Skeletal muscle satellite cell (primary cell): ENCODE data around the gene HSD3B7.

Source experiments
- H3K27me3 ChIP-seq: 2 replicates; pipeline ENCODE4 v1.7.0; 2013; ENCODE audit warnings: low read length; ENCODE audit not compliant: control insufficient read depth, insufficient read depth
- H3K36me3 ChIP-seq: 2 replicates; pipeline ENCODE4 v1.7.0; 2013; ENCODE audit warnings: mild to moderate bottlenecking, control low read depth, low read length; ENCODE audit not compliant: insufficient read depth
- H3K4me1 ChIP-seq: 2 replicates; pipeline ENCODE4 v1.7.0; 2013; ENCODE audit warnings: low read length; ENCODE audit not compliant: control insufficient read depth, insufficient read depth
- H3K4me2 ChIP-seq: 2 replicates; pipeline ENCODE4 v1.7.0; 2013; ENCODE audit warnings: mild to moderate bottlenecking, low read length
- H3K4me3 ChIP-seq: 2 replicates; pipeline ENCODE4 v1.7.0; 2013; ENCODE audit warnings: low read length
- H3K9ac ChIP-seq: 2 replicates; pipeline ENCODE4 v1.7.0; 2013; ENCODE audit warnings: mild to moderate bottlenecking, low read depth, low read length, moderate library complexity
- H3K9me3 ChIP-seq: replicated peaks from 2 replicates; pipeline ENCODE4 v1.7.0; 2013; ENCODE audit warnings: mild to moderate bottlenecking, control low read depth, low read length

The HSD3B7 gene

GRCh38 chr16:30987581-30988190, 2.7 kb downstream of the HSD3B7 start:
- Histone ChIP-seq H3K4me1 (peaks cover 12% of the 10 kb centered on the region), H3K9me3 (no peaks in the 10 kb centered on the region), H3K9ac (no peak overlapping the region), H3K4me3 (no peak overlapping the region), H3K36me3 (peaks cover 3% of the 10 kb centered on the region), H3K4me2 (no peak overlapping the region), H3K27me3 (no peaks in the 10 kb centered on the region)

GRCh38 chr16:30989469-30990047, 4.6 kb downstream of the HSD3B7 start:
- Histone ChIP-seq H3K9ac (no peak overlapping the region), H3K4me2 (no peak overlapping the region), H3K4me3 (no peak overlapping the region), H3K36me3 (no peaks in the 10 kb centered on the region), H3K9me3 (no peaks in the 10 kb centered on the region), H3K27me3 (no peaks in the 10 kb centered on the region), H3K4me1 (peaks cover 15% of the 10 kb centered on the region)

- H3K9me3 ChIP-seq = no peaks in the 10 kb centered on the region
- H3K27me3 ChIP-seq = no peaks in the 10 kb centered on the region
- H3K9ac ChIP-seq = no peak overlapping the region
- H3K36me3 ChIP-seq = no peaks in the 10 kb centered on the region
- H3K4me3 ChIP-seq = no peak overlapping the region
- peaks cover 14% of the 10 kb centered on the region for H3K4me1 ChIP-seq
- H3K4me2 ChIP-seq = no peak overlapping the region
Measured at GRCh38 chr16:30990105-30990504, 5.1 kb downstream of the HSD3B7 start.

DNA sequence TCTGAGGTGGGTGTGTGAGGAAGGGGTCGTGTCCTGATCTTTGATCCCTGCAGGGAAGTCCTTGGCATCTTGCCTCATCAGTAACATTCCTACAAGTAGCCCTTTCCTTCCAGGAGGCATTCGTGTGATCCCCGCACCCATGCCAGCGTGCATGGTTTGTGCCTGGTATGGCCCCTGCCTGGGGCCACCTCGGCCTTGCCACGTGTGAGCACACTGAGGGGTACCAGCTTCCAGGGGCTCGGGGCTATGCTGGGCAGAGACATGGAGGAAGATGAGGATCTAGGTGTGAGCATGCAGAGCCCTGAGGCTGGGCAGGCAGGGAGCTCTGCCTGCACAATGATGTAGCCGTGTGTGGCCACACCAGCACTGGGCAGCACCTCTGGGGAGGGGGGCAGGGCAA, 6.0 kb downstream of the HSD3B7 start:
- H3K9ac ChIP-seq = no peak overlapping the region
- H3K36me3 ChIP-seq = no peaks in the 10 kb centered on the region
- H3K4me3 ChIP-seq = no peak overlapping the region
- H3K4me2 ChIP-seq = no peak overlapping the region
- no peaks in the 10 kb centered on the region for H3K27me3 ChIP-seq
- no peaks in the 10 kb centered on the region for H3K9me3 ChIP-seq
- peaks cover 4% of the 10 kb centered on the region for H3K4me1 ChIP-seq

- no peak overlapping the region for H3K4me3 ChIP-seq
- no peaks in the 10 kb centered on the region for H3K9me3 ChIP-seq
- no peaks in the 10 kb centered on the region for H3K27me3 ChIP-seq
- no peak overlapping the region for H3K4me2 ChIP-seq
- H3K4me1 ChIP-seq = peaks cover 9% of the 10 kb centered on the region
- H3K9ac ChIP-seq = no peak overlapping the region
- no peaks in the 10 kb centered on the region for H3K36me3 ChIP-seq
Measured at GRCh38 chr16:30992276-30992780, 7.3 kb downstream of the HSD3B7 start.

DNA sequence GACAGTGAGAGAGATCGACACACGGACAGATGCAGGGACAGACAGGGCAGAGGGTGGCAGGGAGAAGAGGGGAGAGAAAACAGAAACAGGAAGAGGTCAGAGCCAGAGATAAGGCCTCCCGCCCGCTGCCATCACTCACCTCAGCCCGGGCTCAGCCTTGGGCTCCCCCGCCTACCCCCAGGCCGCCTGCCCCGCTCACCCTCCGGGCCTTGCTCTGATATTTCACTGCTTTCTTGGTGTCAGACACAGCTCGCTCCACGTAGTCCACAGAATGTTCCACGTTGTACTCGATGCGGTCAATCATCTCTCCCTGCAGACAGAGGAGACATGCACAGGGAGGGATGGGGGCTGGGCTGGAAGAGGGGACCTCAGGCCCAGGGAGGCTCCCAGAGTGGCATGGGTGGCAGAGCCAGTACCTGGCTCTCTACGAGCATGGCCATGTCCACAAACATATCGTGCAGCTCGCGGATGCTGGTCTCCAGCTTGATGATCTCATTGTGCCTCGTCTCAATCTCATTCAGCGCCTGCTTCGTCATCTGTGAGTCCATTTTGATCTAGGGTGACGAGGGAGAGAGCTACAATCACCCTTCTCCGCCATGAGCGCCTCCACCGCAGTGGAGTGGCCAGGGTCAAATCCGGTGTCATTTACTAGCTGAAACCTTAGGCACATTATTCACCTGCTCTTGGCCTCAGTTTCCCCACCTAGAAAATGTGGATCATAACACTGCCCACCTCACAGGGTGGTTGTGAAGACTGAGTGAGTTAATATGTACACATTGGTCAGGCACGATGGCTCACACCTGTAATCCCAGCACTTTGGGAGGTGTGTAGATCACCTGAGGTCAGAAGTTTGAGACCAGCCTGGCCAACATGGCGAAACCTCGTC, 8.2 kb downstream of the HSD3B7 start:
- peaks cover 18% of the 10 kb centered on the region for H3K4me1 ChIP-seq
- no peaks in the 10 kb centered on the region for H3K27me3 ChIP-seq
- no peak overlapping the region for H3K4me3 ChIP-seq
- no peak overlapping the region for H3K9ac ChIP-seq
- no peaks in the 10 kb centered on the region for H3K36me3 ChIP-seq
- H3K9me3 ChIP-seq = no peaks in the 10 kb centered on the region
- H3K4me2 ChIP-seq = no peak overlapping the region

DNA sequence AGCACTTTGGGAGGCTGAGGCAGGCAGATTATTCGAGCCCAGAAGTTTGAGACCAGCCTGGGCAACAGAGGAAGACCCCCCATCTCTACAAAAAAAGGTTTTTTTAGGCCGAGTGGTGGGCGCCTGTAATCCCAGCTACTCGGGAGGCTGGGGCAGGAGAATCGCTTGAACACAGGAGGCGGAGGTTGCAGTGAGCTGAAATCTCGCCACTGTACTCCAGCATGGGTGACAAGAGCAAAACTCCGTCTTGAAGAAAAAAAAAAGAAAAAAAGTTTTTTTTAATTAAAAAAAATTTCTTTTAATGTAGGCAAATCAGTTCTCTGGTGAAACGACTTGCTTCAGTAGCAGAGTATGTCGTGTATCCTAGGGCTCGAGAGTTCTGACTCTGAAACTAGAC, 10.9 kb downstream of the HSD3B7 start:
- peak overlapping the region; percentile 94 for H3K4me2 ChIP-seq
- H3K4me1 ChIP-seq = peaks cover 32% of the 10 kb centered on the region
- no peaks in the 10 kb centered on the region for H3K9me3 ChIP-seq
- peak overlapping the region; percentile 75 for H3K4me3 ChIP-seq
- H3K9ac ChIP-seq = peak overlapping the region; percentile 85
- H3K27me3 ChIP-seq = no peaks in the 10 kb centered on the region
- no peaks in the 10 kb centered on the region for H3K36me3 ChIP-seq

DNA sequence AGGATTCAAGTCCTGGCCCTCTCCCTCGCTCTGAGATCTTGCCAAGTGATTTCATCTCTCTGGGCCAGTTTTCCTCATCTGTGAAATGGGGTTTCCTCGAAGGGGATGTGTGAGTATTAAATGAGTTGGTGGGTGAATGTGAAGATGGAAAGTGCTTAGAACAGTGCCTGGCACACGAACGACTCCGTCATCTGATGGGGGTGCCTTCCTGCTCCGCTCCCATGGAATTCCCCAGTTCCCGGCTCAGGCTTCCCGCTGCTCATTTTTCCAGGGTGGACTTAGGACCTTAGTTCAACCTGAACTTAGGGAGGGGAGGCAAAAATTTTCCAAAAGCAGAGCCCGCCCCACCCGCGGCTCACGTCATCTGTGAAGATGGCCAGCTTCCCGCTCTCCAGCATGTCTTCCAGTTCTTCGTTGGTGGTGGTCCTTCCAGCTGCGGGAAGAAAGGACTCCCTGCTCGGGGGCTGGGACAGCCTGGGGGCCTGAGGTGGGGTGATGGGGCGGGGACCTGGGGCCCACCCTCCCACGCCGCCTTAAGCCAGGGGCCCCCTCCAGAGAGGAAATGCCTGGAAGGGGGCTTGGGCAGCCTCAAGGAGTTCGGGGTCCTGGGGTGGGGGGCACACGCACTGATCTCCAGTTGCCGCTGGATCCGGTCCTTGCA, 11.4 kb downstream of the HSD3B7 start:
- Histone ChIP-seq H3K36me3 (no peaks in the 10 kb centered on the region), H3K4me2 (peak overlapping the region; percentile 94), H3K9ac (peak overlapping the region; percentile 85), H3K4me1 (peaks cover 32% of the 10 kb centered on the region), H3K27me3 (no peaks in the 10 kb centered on the region), H3K4me3 (peak overlapping the region; percentile 75), H3K9me3 (no peaks in the 10 kb centered on the region)

- Histone ChIP-seq H3K36me3 (no peaks in the 10 kb centered on the region), H3K4me1 (peaks cover 32% of the 10 kb centered on the region), H3K9ac (peak overlapping the region; percentile 85), H3K27me3 (no peaks in the 10 kb centered on the region), H3K9me3 (no peaks in the 10 kb centered on the region), H3K4me2 (peak overlapping the region; percentile 94), H3K4me3 (peak overlapping the region; percentile 75)
Measured at GRCh38 chr16:30996985-30997724, 12.1 kb downstream of the HSD3B7 start.

DNA sequence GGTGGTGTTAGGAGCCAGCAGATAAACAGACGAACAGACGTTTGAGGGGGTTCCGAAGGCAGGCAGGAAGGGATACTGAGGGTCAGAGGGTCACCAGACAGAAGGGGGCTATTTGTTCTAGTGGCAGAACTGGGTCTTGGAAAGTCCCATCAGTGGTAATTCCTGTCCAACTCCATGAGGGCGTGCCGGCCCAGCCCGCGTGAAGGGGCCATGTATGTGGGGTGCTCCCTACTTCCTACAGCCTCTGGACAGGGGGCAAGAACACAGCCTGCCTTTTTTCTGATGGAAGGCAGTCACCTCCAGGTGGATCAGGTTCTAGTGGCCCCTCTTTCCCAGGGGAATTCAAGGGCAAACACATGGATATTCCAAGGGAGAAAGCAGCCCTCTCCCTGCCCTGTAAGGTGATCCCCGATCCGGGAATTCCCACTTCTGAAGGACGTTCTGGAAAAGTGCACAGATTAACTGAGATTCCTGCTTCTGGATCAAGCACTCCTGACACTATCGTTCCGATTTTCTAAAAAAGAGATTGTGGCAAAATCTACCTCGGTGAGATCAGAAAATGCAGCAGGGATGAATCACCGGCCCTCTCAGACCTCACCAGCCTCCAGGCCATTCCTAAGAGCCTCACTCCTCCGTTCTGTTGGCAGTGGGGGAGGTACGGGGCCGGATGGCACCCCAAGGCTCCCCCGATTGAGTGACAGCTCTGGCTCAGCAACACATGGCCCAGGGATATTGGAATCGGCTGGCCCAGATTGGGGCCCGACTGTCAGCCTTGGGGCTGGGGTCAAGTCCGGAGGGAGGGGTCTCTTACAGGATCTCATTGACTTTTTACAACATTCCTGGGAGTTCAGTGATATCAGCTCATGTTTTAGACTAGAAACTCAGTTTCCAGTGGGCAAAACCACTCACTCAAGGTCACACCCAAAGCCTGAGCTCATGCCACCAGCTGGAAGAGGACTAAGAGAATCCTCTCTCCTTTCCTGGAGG, 13.0 kb downstream of the HSD3B7 start:
- peak overlapping the region; percentile 94 for H3K4me2 ChIP-seq
- no peaks in the 10 kb centered on the region for H3K9me3 ChIP-seq
- no peaks in the 10 kb centered on the region for H3K36me3 ChIP-seq
- H3K9ac ChIP-seq = peak overlapping the region; percentile 85
- peaks cover 32% of the 10 kb centered on the region for H3K4me1 ChIP-seq
- no peaks in the 10 kb centered on the region for H3K27me3 ChIP-seq
- peak overlapping the region; percentile 75 for H3K4me3 ChIP-seq
